Tibial nerve (tissue), 4 donors: ENCODE results near the gene UCP2. TPM values are rescaled to one million over a fixed set of nuclear protein-coding genes. Genes with fewer than 3 reads are reported as not detected.

Source experiments
- DNase-seq, 2 donors: peaks; one replicate each; pipeline ENCODE4 v3.0.0-alpha.2; 2019; ENCODE audit warnings: low spot score in 2 of 2
- H3K27ac ChIP-seq, 4 donors: fragments of 200-600 bp; sonication (generic) in 3 of 4; one replicate each; pipeline ENCODE4 v1.5.1; 2017 to 2019; ENCODE audit warnings: mild to moderate bottlenecking in 1 of 4
- H3K27me3 ChIP-seq, 2 donors: fragments of 200-600 bp; sonication (generic) in 1 of 2; one replicate each; pipeline versions ENCODE4 v1.5.1 to v1.6.0; 2017 to 2019
- H3K36me3 ChIP-seq, 3 donors: fragments of 200-600 bp; sonication (generic); one replicate each; pipeline ENCODE4 v1.5.1; 2018 to 2019
- H3K4me1 ChIP-seq, 4 donors: fragments of 200-600 bp; sonication (generic) in 3 of 4; one replicate each; pipeline ENCODE4 v1.5.1; 2017 to 2019
- H3K4me3 ChIP-seq, 4 donors: fragments of 200-600 bp; sonication (generic) in 3 of 4; one replicate each; pipeline ENCODE4 v1.5.1; 2017 to 2019; ENCODE audit warnings: mild to moderate bottlenecking in 1 of 4, moderate library complexity in 1 of 4
- H3K9me3 ChIP-seq, 4 donors: fragments of 200-600 bp; sonication (generic) in 3 of 4; one replicate each; pipeline ENCODE4 v1.5.1; 2017 to 2019
- POLR2A ChIP-seq, 2 donors: fragments of 450-650 bp; IDR thresholded peaks; one replicate each; pipeline ENCODE4 v1.6.1; 2017; ENCODE audit warnings: antibody characterized with exemption in 2 of 2, mild to moderate bottlenecking in 2 of 2, moderate library complexity in 2 of 2
- WGBS, 2 donors: methylation state at CpG; one replicate each; pipeline ENCODE4 v1.1.5; 2018; 5-methylcytosine and 5-hydroxymethylcytosine counted together
- total RNA-seq, 4 donors: library from RNA; depleted of rRNA; stranded (reverse); fragments of >200 nt; gene quantifications; one replicate each; pipeline ENCODE4 v1.1.0, GENCODE V29; 2016

UCP2 gene
- total RNA-seq, 4 donors from 2014 or later = 18.6 to 60.6 (median 53.0) TPM

DNA sequence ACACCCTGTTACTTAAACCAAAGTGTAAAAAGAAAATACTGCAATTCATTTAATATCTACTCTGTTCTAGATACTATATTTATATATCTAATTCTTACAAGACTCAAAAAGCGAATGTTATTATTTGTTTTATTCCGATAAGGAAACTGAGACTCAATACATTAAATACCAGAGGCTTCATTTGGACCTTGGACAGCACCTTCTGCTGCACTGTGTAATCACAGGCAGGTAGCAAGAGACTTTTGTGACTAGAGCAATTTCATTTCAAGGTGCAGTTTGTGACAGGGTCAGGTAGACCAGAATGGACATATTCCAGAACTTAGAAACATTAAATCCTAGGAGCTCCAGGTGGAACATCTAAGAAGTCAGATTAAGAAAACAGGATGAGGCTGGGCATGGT lies 53.3 kb downstream of the UCP2 start:
- H3K27me3 ChIP-seq = no peaks in the 10 kb centered on the region
- no peaks in the 10 kb centered on the region for H3K9me3 ChIP-seq
- 89 to 97% methylated on average over 2 of the region's 2 CpGs for WGBS, 2 donors
- peaks cover 2 to 80% (median 14%) of the 10 kb centered on the region in 3 donors for H3K36me3 ChIP-seq
- no peak for DNase-seq
- TF ChIP-seq POLR2A (IDR thresholded peaks at IDR 0.05) = no peak
- H3K4me1 ChIP-seq = no peaks in the 10 kb centered on the region
- H3K4me3 ChIP-seq = no peak overlapping the region
- H3K27ac ChIP-seq = no peak overlapping the region

Other genes starting within 250 kb of the UCP2 start
- gene RAB6A, start 221.8 kb downstream of the UCP2 start, total RNA-seq = 100 to 1,000 TPM; 183 to 254 (median 234) TPM
- gene MRPL48, start 195.0 kb downstream of the UCP2 start, total RNA-seq = 10 to 100 TPM in 3 of 4 donors, 1 to 10 TPM in 1; 4.3 to 25.3 (median 21.1) TPM
- gene COA4, start 106.0 kb downstream of the UCP2 start, total RNA-seq = 100 to 1,000 TPM in 1 of 4 donors, 10 to 100 TPM in 3; 63.2 to 100 (median 69.2) TPM
- gene PAAF1, start 105.8 kb downstream of the UCP2 start, total RNA-seq = 10 to 100 TPM; 24.9 to 39.1 (median 32.7) TPM
- gene DNAJB13, start 31.8 kb downstream of the UCP2 start, total RNA-seq = 1 to 10 TPM in 1 of 4 donors, not detected in 3; 1.2 TPM
- 1 to 10 TPM in 3 of 4 donors, under 1 TPM in 1; 0.78 to 7.5 (median 1.9) TPM for gene UCP3, start 26.2 kb upstream of the UCP2 start, total RNA-seq
- 10 to 100 TPM; 28.2 to 46.9 (median 35.1) TPM for gene C2CD3, start 188.2 kb upstream of the UCP2 start, total RNA-seq
- gene PPME1, start 188.4 kb upstream of the UCP2 start, total RNA-seq = 10 to 100 TPM; 17.8 to 35.6 (median 26.5) TPM